Spleen (tissue), 11 donors: Measurements from ENCODE around the gene GABARAP. TPM values are rescaled to one million over a fixed set of nuclear protein-coding genes. Genes with fewer than 3 reads are reported as not detected.
A peak's percentile ranks its signal among the peaks of the same experiment; 100 is the strongest.

Source experiments
- DNase-seq: peaks from one replicate; pipeline ENCODE4 v3.0.0-alpha.2; 2020
- H3K27ac ChIP-seq, 8 donors: fragments of 200-600 bp; sonication (generic) in 7 of 8; 1 replicate in 4 of 8; 2 replicates in 4 of 8; pipeline versions ENCODE4 v1.5.0 to v1.8.0; 2016 to 2021; ENCODE audit warnings: inconsistent platforms in 4 of 8, mild to moderate bottlenecking in 4 of 8, moderate library complexity in 1 of 8
- H3K27me3 ChIP-seq, 7 donors: fragments of 200-600 bp; sonication (generic) in 6 of 7; replicated peaks in 1 of 7; 1 replicate in 4 of 7; 2 replicates in 3 of 7; pipeline versions ENCODE4 v1.5.0 to v1.8.0; 2016 to 2021; ENCODE audit warnings: inconsistent platforms in 3 of 7, mild to moderate bottlenecking in 1 of 7
- H3K36me3 ChIP-seq, 6 donors: fragments of 200-600 bp; sonication (generic) in 5 of 6; 1 replicate in 4 of 6; 2 replicates in 2 of 6; pipeline versions ENCODE4 v1.5.0 to v1.8.0; 2016 to 2021; ENCODE audit warnings: inconsistent platforms in 2 of 6
- H3K4me1 ChIP-seq, 6 donors: fragments of 200-600 bp; sonication (generic) in 5 of 6; 1 replicate in 3 of 6; 2 replicates in 3 of 6; pipeline versions ENCODE4 v1.5.0 to v1.8.0; 2016 to 2021; ENCODE audit warnings: inconsistent platforms in 3 of 6
- H3K4me3 ChIP-seq, 8 donors: fragments of 200-600 bp; sonication (generic) in 7 of 8; 1 replicate in 4 of 8; 2 replicates in 4 of 8; pipeline versions ENCODE4 v1.5.0 to v1.8.0; 2016 to 2021; ENCODE audit warnings: inconsistent platforms in 4 of 8, mild to moderate bottlenecking in 4 of 8, moderate library complexity in 2 of 8
- H3K9me3 ChIP-seq, 8 donors: fragments of 200-600 bp; sonication (generic) in 7 of 8; 1 replicate in 4 of 8; 2 replicates in 4 of 8; pipeline versions ENCODE4 v1.5.0 to v1.8.0; 2016 to 2021; ENCODE audit warnings: inconsistent platforms in 4 of 8
- CTCF ChIP-seq, 11 experiments: fragments of 200-600 bp in 7 of 11; fragments of 450-650 bp in 4 of 11; sonication (generic) in 4 of 11; IDR thresholded peaks in 8 of 11; conservative IDR thresholded peaks in 3 of 11; 1 replicate in 7 of 11; 2 replicates in 4 of 11; pipeline versions ENCODE4 v1.4.0 to v1.8.0; 2016 to 2021; ENCODE audit warnings: antibody characterized with exemption in 11 of 11, inconsistent platforms in 4 of 11, mild to moderate bottlenecking in 1 of 11
- POLR2A ChIP-seq, 3 donors: fragments of 450-650 bp; IDR thresholded peaks; one replicate each; pipeline ENCODE4 v1.5.1; 2017; ENCODE audit warnings: antibody characterized with exemption in 3 of 3, mild to moderate bottlenecking in 1 of 3
- POLR2AphosphoS5 ChIP-seq, 3 donors: sonication (generic); formaldehyde crosslinking; IDR thresholded peaks; one replicate each; pipeline ENCODE4 v1.5.1; 2017; ENCODE audit warnings: antibody characterized with exemption in 3 of 3
- WGBS, 5 donors: extraction: QIAGEN DNeasy Blood & Tissue Kit in 3 of 5; methylation state at CpG; one replicate each; pipeline versions ENCODE4 v1.1.5 to v1.1.7; 2013 to 2018; 5-methylcytosine and 5-hydroxymethylcytosine counted together
- intact Hi-C: fragments of 100-400 bp; cut with DNase I; formaldehyde crosslinking; loops from one replicate; pipeline ENCODE4 v1.15.0; 2023; ENCODE audit warnings: low total_unique reads
- polyA plus RNA-seq, 3 donors: library from polyadenylated mRNA; stranded (reverse); fragments of 200-250 nt; gene quantifications; one replicate each; pipeline ENCODE4 v1.2.1, GENCODE V29; 2013
- total RNA-seq, 7 donors: library from RNA; depleted of rRNA in 3 of 7; stranded (reverse); fragments of >200 nt in 3 of 7; fragmentation: NEBNext Ultra II Directional in 4 of 7; extraction: Animal tissue kit (Norgen Biotek cat#: 25700) in 4 of 7; gene quantifications; one replicate each; pipeline versions ENCODE4 v1.1.0 to v1.2.1, GENCODE V29; 2016 to 2021
- donor health status: healthy with polysubstance abuse.
- donor health status: DM: no; HTN: no; CAD: no; lungs with moderate emphysema.
- donor health status: DM: no; HTN: no; CAD: no.
- donor health status: Bipolar disorder and iron deficiency.
- donor health status: healthy.
- donor health status: DM: no; HTN: no; CAD: no.
- donor health status: DM: yes; HTN: yes; CAD: no.

The GABARAP gene
- total and polyA plus RNA-seq, 10 donors: 222 to 855 (median 489) TPM

GRCh38 chr17:7233701-7234082 lies 8.6 kb downstream of the GABARAP start:
- Histone ChIP-seq H3K9me3 (no peaks in the 10 kb centered on the region), H3K27ac (peak overlapping the region; percentile 69 to 94 (median 88)), H3K4me3 (peak overlapping the region; percentile 67 to 97 (median 82)), H3K36me3 (peaks cover 0 to 46% (median 35%) of the 10 kb centered on the region in 6 donors), H3K4me1 (peaks cover 12 to 68% (median 57%) of the 10 kb centered on the region in 6 donors), H3K27me3 (no peaks in the 10 kb centered on the region)
- WGBS, 5 donors: 1 to 3% (median 2%) methylated on average over 9 of the region's 9 CpGs
- TF ChIP-seq CTCF (IDR thresholded peaks at IDR 0.05 in 8 of 11, conservative IDR thresholded peaks at IDR 0.05 in 3 of 11): no peak
- TF ChIP-seq POLR2A (IDR thresholded peaks at IDR 0.05): no peak
- TF ChIP-seq POLR2AphosphoS5 (IDR thresholded peaks at IDR 0.05): no peak
- no peak for DNase-seq
- intact Hi-C loops: no loop called here

GRCh38 chr17:7232114-7232513 lies 10.1 kb downstream of the GABARAP start:
- Histone ChIP-seq H3K27ac (no peak overlapping the region), H3K4me1 (peaks cover 10 to 62% (median 50%) of the 10 kb centered on the region in 6 donors), H3K36me3 (peaks cover 0 to 60% (median 50%) of the 10 kb centered on the region in 6 donors), H3K9me3 (no peaks in the 10 kb centered on the region), H3K27me3 (no peaks in the 10 kb centered on the region), H3K4me3 (peak overlapping the region in 1 of 8 donors; percentile 85)
- intact Hi-C loops: no loop called here
- TF ChIP-seq CTCF (IDR thresholded peaks at IDR 0.05 in 8 of 11, conservative IDR thresholded peaks at IDR 0.05 in 3 of 11) (no peak), POLR2A (IDR thresholded peaks at IDR 0.05) (no peak), POLR2AphosphoS5 (IDR thresholded peaks at IDR 0.05) (no peak)
- WGBS, 5 donors: 81 to 89% (median 83%) methylated on average over 5 of the region's 5 CpGs
- DNase-seq: no peak

- intact Hi-C loops: no loop called here
- H3K36me3 ChIP-seq: peaks cover 0 to 64% (median 58%) of the 10 kb centered on the region in 6 donors
- H3K4me1 ChIP-seq: peaks cover under 1 to 35% (median 28%) of the 10 kb centered on the region in 6 donors
- H3K4me3 ChIP-seq: no peak overlapping the region
- no peak for DNase-seq
- no peaks in the 10 kb centered on the region for H3K9me3 ChIP-seq
- TF ChIP-seq POLR2AphosphoS5 (IDR thresholded peaks at IDR 0.05): no peak
- no peak for TF ChIP-seq CTCF (IDR thresholded peaks at IDR 0.05 in 8 of 11, conservative IDR thresholded peaks at IDR 0.05 in 3 of 11)
- TF ChIP-seq POLR2A (IDR thresholded peaks at IDR 0.05): no peak
- WGBS, 5 donors: 94 to 96% (median 95%) methylated on average over 18 to 19 of the region's 19 CpGs
- H3K27ac ChIP-seq: no peak overlapping the region
- H3K27me3 ChIP-seq: no peaks in the 10 kb centered on the region
These were observed 12.7 kb downstream of the GABARAP start for GRCh38 chr17:7229504-7229903.

GRCh38 chr17:7228920-7229319 lies 13.3 kb downstream of the GABARAP start:
- intact Hi-C loops: no loop called here
- Histone ChIP-seq H3K9me3 (no peaks in the 10 kb centered on the region), H3K27me3 (no peaks in the 10 kb centered on the region), H3K27ac (no peak overlapping the region), H3K4me1 (peaks cover 0 to 37% (median 26%) of the 10 kb centered on the region in 6 donors), H3K4me3 (no peak overlapping the region), H3K36me3 (peaks cover 0 to 70% (median 64%) of the 10 kb centered on the region in 6 donors)
- TF ChIP-seq CTCF (IDR thresholded peaks at IDR 0.05 in 8 of 11, conservative IDR thresholded peaks at IDR 0.05 in 3 of 11) (no peak), POLR2A (IDR thresholded peaks at IDR 0.05) (no peak), POLR2AphosphoS5 (IDR thresholded peaks at IDR 0.05) (no peak)
- 90 to 95% (median 94%) methylated on average over 11 to 14 of the region's 14 CpGs for WGBS, 5 donors
- no peak for DNase-seq
